AG10803 (cell line): Measurements from ENCODE around the gene GNG7.
A peak's percentile ranks its signal among the peaks of the same experiment; 100 is the strongest.

Experiments used
- DNase-seq: peaks from one replicate; pipeline ENCODE4 v3.0.0; 2010; ENCODE audit warnings: low read depth
- H3K4me3 ChIP-seq: 2 replicates; pipeline ENCODE4 v1.5.1; 2011; ENCODE audit warnings: mild to moderate bottlenecking, low read length, control low read depth
- TF ChIP-seq, protein P1 (sequence below): conservative IDR thresholded peaks from 2 replicates; pipeline ENCODE4 v1.5.1; 2011; ENCODE audit warnings: mild to moderate bottlenecking, low read length, control low read depth, inconsistent platforms

GNG7 gene

DNA sequence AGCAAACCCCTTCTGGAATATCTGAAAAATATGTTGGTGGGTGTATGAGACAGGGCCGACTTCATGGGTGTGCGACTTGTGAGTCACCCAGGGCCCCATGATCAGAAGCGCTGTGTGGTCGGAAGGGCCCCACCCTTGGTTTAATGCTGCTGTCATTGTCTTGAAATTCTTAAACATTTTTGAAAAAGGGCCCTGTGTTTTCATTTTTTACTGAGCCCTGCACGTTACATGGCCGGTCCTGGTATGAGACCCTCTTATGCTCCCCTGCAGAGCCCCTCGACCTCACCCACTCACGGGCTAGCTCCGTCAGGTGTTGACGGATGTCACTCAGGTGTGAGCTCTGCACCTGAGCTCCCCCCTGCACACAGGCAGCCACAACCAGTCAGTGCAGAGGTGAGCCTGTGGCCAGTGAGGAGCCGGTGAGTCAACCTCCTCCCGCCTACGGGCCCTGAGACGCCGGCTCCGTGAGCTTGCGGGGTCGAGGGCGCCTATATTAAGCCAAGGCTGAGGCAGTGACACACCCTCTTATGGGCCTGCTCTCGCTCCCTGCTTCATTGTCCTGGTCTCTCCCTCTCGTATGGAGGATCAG lies 198.9 kb downstream of the GNG7 start:
- H3K4me3 ChIP-seq = no peak overlapping the region
- peak; percentile 88 for DNase-seq
- TF ChIP-seq, protein P1, sequence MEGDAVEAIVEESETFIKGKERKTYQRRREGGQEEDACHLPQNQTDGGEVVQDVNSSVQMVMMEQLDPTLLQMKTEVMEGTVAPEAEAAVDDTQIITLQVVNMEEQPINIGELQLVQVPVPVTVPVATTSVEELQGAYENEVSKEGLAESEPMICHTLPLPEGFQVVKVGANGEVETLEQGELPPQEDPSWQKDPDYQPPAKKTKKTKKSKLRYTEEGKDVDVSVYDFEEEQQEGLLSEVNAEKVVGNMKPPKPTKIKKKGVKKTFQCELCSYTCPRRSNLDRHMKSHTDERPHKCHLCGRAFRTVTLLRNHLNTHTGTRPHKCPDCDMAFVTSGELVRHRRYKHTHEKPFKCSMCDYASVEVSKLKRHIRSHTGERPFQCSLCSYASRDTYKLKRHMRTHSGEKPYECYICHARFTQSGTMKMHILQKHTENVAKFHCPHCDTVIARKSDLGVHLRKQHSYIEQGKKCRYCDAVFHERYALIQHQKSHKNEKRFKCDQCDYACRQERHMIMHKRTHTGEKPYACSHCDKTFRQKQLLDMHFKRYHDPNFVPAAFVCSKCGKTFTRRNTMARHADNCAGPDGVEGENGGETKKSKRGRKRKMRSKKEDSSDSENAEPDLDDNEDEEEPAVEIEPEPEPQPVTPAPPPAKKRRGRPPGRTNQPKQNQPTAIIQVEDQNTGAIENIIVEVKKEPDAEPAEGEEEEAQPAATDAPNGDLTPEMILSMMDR = no peak

DNA sequence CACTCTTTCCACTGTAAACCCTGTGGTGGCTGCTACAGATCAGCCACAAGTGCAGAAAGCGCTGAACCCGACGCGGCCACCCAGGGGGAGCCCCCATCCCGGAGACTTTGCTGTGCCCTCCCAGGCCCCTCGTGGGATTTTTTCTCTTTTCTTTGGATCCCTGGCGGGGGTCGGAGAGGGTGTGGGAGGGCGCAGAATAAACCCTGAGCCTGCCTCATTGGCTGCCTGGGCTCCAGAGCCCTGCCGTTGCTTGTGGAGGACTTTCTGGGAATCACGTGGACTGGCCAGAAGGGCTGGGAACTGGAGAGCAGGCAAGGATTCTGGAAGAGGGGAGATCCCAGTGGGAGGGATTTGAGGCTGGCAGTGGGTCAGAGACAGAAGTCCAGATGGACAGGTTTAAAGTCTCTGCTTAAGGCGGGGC lies 201.6 kb downstream of the GNG7 start:
- no peak for DNase-seq
- TF ChIP-seq, protein P1 = no peak
- no peak overlapping the region for H3K4me3 ChIP-seq

DNA sequence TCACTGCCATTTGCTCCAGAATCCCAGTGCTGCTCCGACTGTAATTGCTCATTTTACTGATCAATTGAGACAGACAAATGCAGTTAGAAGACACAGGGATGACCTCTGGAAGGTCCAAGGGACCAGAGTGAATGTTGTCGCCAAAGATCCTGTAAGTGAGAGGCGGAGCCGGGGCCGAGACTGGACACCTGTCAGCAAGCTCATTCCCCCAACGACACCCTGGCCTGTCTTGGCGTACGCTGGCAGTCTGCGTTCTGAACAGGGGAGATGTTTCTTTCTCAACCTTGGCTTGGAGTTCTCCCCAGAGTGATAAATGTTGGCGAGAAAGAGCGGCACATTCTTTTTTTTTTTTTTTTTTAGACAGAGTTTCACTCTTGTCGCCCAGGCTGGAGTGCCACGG lies 202.3 kb downstream of the GNG7 start:
- DNase-seq = no peak
- H3K4me3 ChIP-seq = no peak overlapping the region
- TF ChIP-seq, protein P1 = no peak

DNA sequence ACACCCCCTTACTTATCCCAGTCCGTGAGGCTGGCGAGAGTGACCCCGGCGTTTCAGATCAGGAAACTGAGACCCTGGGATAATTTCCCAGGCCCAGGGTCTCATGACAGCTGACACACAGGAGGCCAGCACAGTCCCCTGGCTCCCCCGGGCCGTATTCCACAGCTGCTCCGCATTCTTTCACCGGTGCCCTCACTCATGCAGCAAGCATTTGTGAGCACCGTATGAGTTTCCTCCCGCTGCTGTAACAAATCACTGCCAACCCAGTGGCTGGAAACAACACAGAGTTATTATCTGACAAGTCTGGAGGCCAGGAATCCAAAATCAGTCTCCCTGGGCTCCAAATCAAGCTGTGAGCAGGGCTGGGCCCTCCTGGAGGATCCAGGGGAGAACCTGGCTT lies 205.3 kb downstream of the GNG7 start:
- no peak overlapping the region for H3K4me3 ChIP-seq
- TF ChIP-seq, protein P1 = no peak
- DNase-seq = no peak

DNA sequence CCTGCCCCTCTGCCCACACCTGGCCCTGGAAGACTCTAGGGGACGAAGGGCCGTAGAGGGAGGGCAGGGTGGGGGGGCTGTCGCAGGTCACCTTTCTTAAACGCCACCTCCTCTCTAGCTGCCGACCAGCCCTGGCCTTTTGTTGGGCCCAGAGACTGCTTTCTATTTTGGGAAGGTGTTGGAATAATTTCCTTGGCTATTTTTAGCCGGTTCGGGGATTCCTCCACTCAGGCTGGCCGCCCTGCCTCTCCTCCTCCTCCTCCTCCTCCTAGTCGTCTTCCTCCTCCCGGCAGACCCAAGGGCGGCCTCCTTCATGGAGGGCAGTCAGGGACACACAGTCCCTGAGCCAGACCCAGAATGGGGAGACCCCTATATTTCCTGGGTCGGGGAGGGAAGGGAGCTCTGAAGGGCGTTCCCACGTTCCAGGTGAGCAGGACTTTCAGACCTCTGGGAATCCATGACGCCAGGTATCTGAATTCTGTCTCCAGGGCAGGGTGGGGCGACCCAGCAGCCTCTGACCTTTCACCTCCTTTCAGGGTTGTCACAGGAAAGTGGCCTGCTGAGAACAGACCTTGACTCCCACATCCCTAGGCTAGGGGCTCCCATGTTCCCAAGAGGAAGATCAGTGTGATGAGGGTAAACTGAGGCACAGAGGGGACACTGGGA lies 206.7 kb downstream of the GNG7 start:
- peak overlapping the region; percentile 66 for H3K4me3 ChIP-seq
- TF ChIP-seq, protein P1 = no peak
- DNase-seq = peak; percentile 42

DNA sequence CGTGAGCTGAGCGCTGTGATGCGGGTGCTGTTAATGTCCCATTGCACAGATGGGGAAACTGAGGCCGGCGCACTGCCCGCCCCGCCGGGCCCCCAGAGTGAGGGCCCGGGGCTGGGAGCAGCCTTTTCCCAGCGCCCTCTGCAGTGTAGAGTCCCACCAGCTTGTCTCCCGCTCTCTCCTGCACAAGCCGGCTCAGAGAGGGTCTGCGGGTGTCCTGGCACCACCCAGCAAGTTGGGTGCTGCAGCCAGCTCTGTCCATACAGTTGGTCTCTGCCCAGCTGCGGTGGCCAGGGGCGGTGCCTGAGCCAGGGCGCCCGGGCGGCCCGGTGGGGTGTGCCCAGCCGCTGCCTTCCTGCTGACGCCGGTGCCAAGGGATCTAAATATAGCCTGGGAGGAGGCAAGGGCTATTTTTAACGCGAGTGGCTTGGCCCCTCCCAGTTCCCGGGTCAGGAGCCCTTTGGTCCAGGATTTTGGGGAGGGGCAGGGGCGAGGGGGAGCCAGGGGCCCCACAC lies 207.3 kb downstream of the GNG7 start:
- H3K4me3 ChIP-seq = peak overlapping the region; percentile 66
- DNase-seq = peak; percentile 76
- TF ChIP-seq, protein P1 = 0 out of 2 replicates have a peak, but pooled peaks have one; percentile 2
